Mucosa of rectum (tissue), 2 donors: Measurements from ENCODE around the gene MRGPRE.
"Not testable (repeated sequence)": the region's sequence is repeated elsewhere in the genome, so short reads cannot be mapped to it uniquely, and the experiment has no call there.

Source experiments
- H3K27ac ChIP-seq, 2 donors: one replicate each; pipeline ENCODE4 v1.7.0; 2013; ENCODE audit warnings: inconsistent platforms in 2 of 2, low read depth in 2 of 2, low read length in 2 of 2
- H3K27me3 ChIP-seq, 2 donors: one replicate each; pipeline ENCODE4 v1.7.0; 2013; ENCODE audit warnings: low read length in 2 of 2; ENCODE audit not compliant: control insufficient read depth in 2 of 2, insufficient read depth in 2 of 2
- H3K36me3 ChIP-seq, 2 donors: one replicate each; pipeline ENCODE4 v1.7.0; 2013; ENCODE audit warnings: low read length in 2 of 2; ENCODE audit not compliant: control insufficient read depth in 2 of 2, insufficient read depth in 2 of 2
- H3K4me1 ChIP-seq, 2 donors: one replicate each; pipeline ENCODE4 v1.7.0; 2013; ENCODE audit warnings: low read length in 2 of 2, mild to moderate bottlenecking in 1 of 2; ENCODE audit not compliant: control insufficient read depth in 2 of 2, insufficient read depth in 2 of 2
- H3K4me3 ChIP-seq, 2 donors: one replicate each; pipeline ENCODE4 v1.7.0; 2013; ENCODE audit warnings: low read length in 2 of 2
- H3K9ac ChIP-seq, 2 donors: one replicate each; pipeline ENCODE4 v1.7.0; 2013; ENCODE audit warnings: low read length in 2 of 2, low read depth in 1 of 2, mild to moderate bottlenecking in 1 of 2
- H3K9me3 ChIP-seq, 2 donors: one replicate each; pipeline ENCODE4 v1.7.0; 2013; ENCODE audit warnings: low read length in 2 of 2; ENCODE audit not compliant: control insufficient read depth in 2 of 2
- donor health status: healthy.
- donor health status: Normal muscosa, but diverticular disease.

The MRGPRE gene, protein sequence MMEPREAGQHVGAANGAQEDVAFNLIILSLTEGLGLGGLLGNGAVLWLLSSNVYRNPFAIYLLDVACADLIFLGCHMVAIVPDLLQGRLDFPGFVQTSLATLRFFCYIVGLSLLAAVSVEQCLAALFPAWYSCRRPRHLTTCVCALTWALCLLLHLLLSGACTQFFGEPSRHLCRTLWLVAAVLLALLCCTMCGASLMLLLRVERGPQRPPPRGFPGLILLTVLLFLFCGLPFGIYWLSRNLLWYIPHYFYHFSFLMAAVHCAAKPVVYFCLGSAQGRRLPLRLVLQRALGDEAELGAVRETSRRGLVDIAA

DNA sequence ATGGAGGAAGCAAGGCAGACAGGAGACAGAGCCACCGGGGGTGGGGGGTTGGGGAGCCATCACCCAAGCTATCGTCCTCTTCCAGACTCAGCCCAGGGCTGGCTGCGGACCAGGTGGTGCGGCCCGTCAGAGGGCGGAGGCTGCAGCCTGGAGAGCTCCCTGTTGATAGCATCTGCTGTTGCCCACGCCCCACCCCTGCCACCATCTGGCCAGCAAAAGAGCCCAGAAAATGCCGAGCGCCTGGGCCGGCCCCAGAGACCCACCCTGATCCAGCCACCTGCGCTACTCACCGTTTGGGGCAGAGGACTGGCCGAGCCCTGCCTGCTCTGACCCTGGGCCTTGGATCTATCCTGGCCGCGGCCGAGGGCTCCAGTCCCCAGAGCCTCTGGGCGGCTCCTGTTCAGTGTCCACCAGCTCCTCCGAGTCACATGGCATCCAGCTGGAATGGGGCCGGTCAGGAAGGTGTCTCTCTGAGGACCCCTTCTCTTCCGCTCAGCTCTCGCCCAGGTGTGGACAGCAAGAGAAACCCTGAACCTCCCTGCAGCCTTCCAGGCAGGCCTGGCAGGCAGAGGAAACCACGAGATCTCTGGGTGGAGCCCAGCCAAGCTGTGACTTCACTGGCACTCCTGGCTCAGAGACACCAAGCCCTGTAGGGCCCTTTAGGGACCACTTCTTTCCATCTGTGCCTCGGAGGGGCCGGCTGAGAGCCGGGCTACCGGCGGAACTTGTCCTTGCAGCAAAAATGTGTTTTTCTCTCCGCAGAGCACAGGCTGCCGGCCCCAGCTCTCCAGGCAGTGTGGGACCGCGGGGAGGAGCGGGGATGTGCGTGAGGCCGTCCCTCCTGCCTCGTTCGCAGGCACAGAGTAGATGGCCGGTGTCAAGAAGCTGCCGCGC is at the start of gene MRGPRE:
Gene MRGPRE, minus strand, starts transcription at position 567 of the 894 bp plus-strand sequence. CDS start 3,618 bp downstream, outside the sequence.
- Histone ChIP-seq H3K27me3 (peaks cover 2 to 3% of the 10 kb centered on the region in 2 donors), H3K4me1 (no peaks in the 10 kb centered on the region), H3K9ac (no peak within 1 kb of the TSS), H3K27ac (no peak within 1 kb of the TSS), H3K4me3 (no peak within 1 kb of the TSS), H3K36me3 (no peaks in the 10 kb centered on the region), H3K9me3 (no peaks in the 10 kb centered on the region)

DNA sequence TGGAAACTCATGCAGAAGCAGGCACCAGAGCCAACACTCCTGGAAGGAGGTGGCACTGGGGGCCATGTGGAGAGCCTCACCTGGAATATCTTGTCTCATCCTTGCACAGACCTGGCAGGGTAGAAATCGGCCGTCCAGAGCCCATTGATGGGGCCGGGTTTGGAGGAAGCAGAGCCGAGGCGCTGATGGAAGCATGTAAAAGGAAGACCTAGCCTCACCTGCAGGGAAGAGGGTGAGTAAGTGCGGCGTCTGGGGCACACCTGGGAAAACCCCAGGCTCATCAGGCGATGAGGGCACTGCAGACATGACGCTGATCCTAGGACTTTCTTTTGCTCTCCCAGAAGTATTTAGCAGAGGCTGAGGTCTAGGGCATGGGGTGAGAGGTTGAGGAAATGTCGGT is 48.9 kb upstream of the MRGPRE start:
- H3K9me3 ChIP-seq, H3K27me3 ChIP-seq, H3K4me3 ChIP-seq, H3K27ac ChIP-seq, H3K9ac ChIP-seq, H3K4me1 ChIP-seq, H3K36me3 ChIP-seq: not testable (repeated sequence)

DNA sequence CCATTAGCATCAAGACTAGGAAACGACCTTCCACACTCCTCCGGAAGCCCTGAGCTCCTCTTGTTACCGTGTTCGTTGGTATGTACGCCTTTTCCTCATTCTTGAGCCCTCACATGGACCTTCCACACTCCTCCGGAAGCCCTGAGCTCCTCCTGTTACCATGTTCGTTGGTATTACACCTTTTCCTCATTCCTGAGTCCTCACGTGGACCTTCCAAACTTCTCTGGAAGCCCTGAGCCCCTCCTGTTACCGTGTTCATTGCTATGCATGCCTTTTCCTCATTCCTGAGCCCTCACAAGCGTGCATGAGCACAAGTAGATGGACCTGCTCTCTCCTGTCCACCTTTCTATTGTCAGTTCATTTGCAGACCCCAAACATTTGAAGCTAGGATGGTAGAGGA is 48.4 kb upstream of the MRGPRE start:
- not testable (repeated sequence) for H3K9me3 ChIP-seq, H3K4me3 ChIP-seq, H3K27me3 ChIP-seq, H3K27ac ChIP-seq, H3K9ac ChIP-seq, H3K36me3 ChIP-seq, H3K4me1 ChIP-seq

DNA sequence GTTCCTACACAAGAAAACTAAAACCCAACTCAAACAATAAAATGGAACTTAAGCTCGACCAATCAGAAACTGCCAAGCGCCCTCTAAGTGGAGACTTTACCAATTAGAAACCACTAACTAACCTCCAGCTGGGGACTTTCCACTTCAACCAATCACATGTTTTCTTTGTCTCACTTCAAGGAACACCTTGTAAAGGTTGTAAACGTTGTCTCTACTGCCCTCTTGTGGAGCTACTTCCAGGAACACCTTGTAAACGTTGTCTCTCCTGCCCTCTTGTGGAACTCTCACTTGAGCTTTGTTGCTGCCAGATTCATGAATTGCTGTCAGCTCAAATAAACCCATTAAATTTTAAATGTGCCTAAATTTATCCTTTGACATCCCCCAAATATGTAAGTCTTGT is 46.7 kb upstream of the MRGPRE start:
- H3K4me3 ChIP-seq, H3K36me3 ChIP-seq, H3K27me3 ChIP-seq, H3K4me1 ChIP-seq, H3K9me3 ChIP-seq, H3K27ac ChIP-seq, H3K9ac ChIP-seq: not testable (repeated sequence)

DNA sequence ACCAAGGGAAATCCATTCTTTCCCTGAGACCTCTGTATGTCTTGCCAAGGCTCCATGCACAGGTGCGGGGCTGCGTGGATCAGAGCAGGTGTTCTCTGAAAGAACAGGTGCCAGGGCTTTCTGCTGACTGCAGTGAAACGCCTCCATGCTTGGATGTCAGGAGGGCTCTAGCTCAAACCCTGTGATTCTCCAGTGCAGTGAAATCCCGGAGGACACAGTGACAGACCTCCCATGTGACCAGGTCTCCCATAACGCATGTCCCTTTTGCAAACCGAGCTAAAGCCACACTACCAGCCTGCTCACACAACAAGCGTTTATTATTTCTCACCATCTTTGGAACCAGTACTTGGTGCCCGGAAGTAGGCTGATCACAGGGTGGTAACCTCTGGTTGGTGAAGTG is 41.4 kb upstream of the MRGPRE start:
- not testable (repeated sequence) for H3K27ac ChIP-seq, H3K9me3 ChIP-seq, H3K4me1 ChIP-seq, H3K36me3 ChIP-seq, H3K9ac ChIP-seq, H3K27me3 ChIP-seq, H3K4me3 ChIP-seq

DNA sequence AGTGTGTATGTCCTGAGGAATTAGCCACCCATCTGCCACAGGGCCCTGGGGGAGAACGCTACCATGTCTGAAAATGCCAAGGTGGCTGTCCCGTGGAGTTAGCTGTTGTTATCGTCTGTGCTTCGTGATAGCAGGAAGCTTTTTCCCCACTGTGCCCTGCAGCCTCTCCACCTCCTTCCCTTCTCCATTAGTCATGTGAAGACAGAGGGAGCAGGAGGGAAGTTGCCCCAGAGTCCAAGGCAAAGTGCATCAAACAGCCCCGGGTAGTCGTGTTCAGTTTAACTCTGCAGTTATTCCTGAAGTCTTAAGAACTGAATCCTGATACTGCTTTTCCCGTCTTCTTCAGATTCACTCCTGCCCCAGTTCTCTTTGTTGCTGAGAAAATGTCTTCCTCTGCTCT is 30.3 kb upstream of the MRGPRE start:
- not testable (repeated sequence) for H3K4me1 ChIP-seq, H3K27me3 ChIP-seq, H3K9ac ChIP-seq

DNA sequence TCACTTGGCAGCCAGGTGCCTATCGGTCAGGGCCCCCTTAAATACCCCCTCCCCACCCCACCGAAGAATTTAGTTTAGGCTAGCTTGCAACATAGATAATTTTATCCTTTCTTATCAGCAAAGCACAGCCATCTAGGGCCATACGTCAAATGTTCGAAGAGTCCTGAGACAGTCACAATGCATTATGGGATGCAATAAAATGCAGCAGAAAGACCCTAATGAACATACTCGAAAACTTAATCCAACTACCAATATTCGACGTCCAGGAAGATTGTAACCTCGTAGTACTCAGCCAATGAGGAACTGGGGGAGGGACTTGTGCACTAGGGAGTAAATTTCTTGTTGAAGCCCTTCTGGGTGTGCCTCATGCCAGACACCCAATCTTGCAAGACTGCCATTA is 29.6 kb upstream of the MRGPRE start:
- not testable (repeated sequence) for H3K27me3 ChIP-seq, H3K36me3 ChIP-seq, H3K4me1 ChIP-seq, H3K27ac ChIP-seq, H3K4me3 ChIP-seq, H3K9me3 ChIP-seq, H3K9ac ChIP-seq

More for the DNA sequence above, 30.3 kb upstream of the MRGPRE start:
- H3K27ac ChIP-seq, H3K36me3 ChIP-seq, H3K4me3 ChIP-seq, H3K9me3 ChIP-seq: not testable (repeated sequence)

DNA sequence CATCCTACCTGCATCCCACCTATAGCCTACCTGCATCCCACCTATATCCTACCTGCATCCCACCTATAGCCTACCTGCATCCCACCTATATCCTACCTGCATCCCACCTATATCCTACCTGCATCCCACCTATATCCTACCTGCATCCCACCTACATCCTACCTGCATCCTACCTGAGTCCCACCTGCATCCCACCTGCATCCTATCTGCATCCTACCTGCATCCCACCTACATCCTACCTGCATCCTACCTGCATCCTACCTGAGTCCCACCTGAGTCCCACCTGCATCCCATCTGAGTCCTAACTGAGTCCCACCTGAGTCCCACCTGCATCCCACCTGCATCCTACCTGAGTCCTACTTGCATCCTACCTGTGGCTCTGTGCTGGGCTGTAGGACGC is 25.3 kb upstream of the MRGPRE start:
- H3K4me3 ChIP-seq, H3K36me3 ChIP-seq, H3K4me1 ChIP-seq, H3K27ac ChIP-seq, H3K9me3 ChIP-seq, H3K27me3 ChIP-seq, H3K9ac ChIP-seq: not testable (repeated sequence)

DNA sequence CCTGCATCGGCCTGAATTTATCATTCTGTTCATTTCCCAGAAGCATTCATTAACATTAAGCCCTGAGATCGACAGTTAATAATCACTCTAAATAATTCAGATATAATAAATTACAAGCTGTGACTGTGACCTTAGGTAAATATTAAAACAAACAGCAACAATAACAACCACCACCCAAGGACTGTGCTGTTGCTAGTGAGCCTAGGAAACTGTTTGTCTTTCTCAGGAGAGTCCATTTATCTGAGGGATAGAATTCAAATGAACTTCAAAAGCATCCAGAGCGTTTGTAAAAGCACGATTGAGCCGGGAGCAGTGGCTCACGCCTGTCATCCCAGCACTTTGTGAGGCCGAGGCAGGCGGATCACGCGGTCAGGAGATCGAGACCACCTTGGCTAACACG is 23.0 kb upstream of the MRGPRE start:
- H3K27me3 ChIP-seq, H3K36me3 ChIP-seq, H3K4me1 ChIP-seq, H3K4me3 ChIP-seq, H3K27ac ChIP-seq, H3K9ac ChIP-seq, H3K9me3 ChIP-seq: not testable (repeated sequence)

DNA sequence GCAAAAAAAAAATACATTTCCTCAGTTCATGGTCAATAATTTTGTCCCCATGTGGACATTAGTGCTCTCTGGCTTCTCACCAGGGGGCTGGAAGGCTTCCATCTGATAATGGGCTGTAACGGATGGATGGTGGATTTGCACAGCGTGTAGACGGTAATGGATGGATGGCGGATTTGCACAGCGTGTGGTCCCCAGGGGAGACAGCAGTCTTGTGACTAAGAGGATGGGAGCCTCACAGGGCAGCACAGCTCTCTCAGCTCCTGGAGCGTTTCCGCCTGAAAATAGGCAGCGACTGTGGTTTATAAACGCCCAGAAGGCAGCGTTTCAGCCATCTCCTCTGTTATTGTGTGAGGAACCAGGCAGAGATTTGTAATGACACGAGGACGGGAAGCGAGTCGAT is 22.6 kb upstream of the MRGPRE start:
- not testable (repeated sequence) for H3K36me3 ChIP-seq, H3K4me1 ChIP-seq, H3K4me3 ChIP-seq, H3K9me3 ChIP-seq, H3K9ac ChIP-seq, H3K27ac ChIP-seq, H3K27me3 ChIP-seq
